Measurements from ENCODE around the gene ANTXRL. TPM values are rescaled to one million over a fixed set of nuclear protein-coding genes. Genes with fewer than 3 reads are reported as not detected.
"Not testable (repeated sequence)": the region's sequence is repeated elsewhere in the genome, so short reads cannot be mapped to it uniquely, and the experiment has no call there.

Gene ANTXRL
- total RNA-seq, 1 experiment from 2014 or later: not detected

DNA sequence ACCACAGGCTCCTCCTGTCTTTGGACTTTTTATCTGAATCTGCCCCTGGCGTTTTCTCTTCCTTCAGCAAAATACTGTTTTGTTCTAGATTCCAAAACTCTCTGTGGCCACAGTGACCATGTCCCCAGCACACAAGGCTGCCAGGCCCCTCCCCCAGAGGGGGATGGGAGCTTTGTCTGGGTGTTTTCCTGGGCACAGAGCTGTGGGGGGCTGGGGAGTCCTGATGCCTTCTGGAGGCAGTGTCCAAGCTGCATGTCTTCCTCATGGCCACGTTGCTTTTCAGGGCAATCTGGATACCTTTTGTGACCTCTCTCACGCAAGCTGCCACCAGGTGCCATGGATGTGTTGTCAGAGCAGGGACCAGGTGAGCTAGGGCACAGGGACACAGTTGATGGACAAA lies 26.2 kb downstream of the ANTXRL start:
- Mint-ChIP-seq H3K4me1 (ENCODE audit: insufficient read depth, unreplicated experiment) (peaks cover 4% of the 10 kb centered on the region), H3K27me3 (ENCODE audit: insufficient read depth, unreplicated experiment) (no peaks in the 10 kb centered on the region), H3K36me3 (ENCODE audit: insufficient read depth, unreplicated experiment) (no peaks in the 10 kb centered on the region), H3K27ac (ENCODE audit: low read depth, unreplicated experiment) (no peak overlapping the region), H3K9me3 (ENCODE audit: unreplicated experiment) (no peaks in the 10 kb centered on the region), H3K4me3 (ENCODE audit: unreplicated experiment) (no peak overlapping the region)
- DNase-seq (ENCODE audit: unreplicated experiment): no peak
- CTCF ChIA-PET: no interaction called here
- BruUV-seq (replicated peaks): no TSS peak
- intact Hi-C loops (cut with micrococcal nuclease): no loop called here
- TF ChIP-seq, protein P1, sequence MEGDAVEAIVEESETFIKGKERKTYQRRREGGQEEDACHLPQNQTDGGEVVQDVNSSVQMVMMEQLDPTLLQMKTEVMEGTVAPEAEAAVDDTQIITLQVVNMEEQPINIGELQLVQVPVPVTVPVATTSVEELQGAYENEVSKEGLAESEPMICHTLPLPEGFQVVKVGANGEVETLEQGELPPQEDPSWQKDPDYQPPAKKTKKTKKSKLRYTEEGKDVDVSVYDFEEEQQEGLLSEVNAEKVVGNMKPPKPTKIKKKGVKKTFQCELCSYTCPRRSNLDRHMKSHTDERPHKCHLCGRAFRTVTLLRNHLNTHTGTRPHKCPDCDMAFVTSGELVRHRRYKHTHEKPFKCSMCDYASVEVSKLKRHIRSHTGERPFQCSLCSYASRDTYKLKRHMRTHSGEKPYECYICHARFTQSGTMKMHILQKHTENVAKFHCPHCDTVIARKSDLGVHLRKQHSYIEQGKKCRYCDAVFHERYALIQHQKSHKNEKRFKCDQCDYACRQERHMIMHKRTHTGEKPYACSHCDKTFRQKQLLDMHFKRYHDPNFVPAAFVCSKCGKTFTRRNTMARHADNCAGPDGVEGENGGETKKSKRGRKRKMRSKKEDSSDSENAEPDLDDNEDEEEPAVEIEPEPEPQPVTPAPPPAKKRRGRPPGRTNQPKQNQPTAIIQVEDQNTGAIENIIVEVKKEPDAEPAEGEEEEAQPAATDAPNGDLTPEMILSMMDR (IDR thresholded peaks at IDR 0.05; ENCODE audit: unreplicated experiment): no peak
- POLR2A ChIA-PET: no interaction called here

DNA sequence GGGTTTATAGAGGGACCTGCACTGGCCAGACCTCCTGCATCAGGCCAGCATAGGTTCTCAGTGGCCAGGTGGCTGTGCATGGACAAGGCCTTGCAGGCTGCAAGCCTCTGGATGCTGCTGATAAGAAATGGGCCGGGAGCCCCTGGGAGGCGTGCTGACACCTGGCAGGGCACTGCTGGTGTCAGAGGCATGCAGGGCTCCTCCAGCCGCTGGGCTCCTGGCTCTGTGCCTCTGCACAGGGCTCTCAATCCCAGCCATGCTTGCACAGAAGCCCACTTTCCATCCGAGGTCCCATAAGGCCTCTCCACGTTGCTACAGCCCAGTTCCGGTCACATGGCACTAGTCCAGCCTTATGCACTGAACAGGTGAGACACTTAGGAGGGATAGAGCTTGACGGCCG lies 27.3 kb downstream of the ANTXRL start:
- H3K4me3 Mint-ChIP-seq (ENCODE audit: unreplicated experiment): no peak overlapping the region
- no peaks in the 10 kb centered on the region for H3K9me3 Mint-ChIP-seq (ENCODE audit: unreplicated experiment)
- no peak for DNase-seq (ENCODE audit: unreplicated experiment)
- TF ChIP-seq, protein P1 (IDR thresholded peaks at IDR 0.05; ENCODE audit: unreplicated experiment): no peak
- intact Hi-C loops (cut with micrococcal nuclease): no loop called here
- ChIA-PET POLR2A (no interaction called here), CTCF (no interaction called here)
- no peaks in the 10 kb centered on the region for H3K27me3 Mint-ChIP-seq (ENCODE audit: insufficient read depth, unreplicated experiment)
- no peak overlapping the region for H3K27ac Mint-ChIP-seq (ENCODE audit: low read depth, unreplicated experiment)
- peaks cover 4% of the 10 kb centered on the region for H3K4me1 Mint-ChIP-seq (ENCODE audit: insufficient read depth, unreplicated experiment)
- H3K36me3 Mint-ChIP-seq (ENCODE audit: insufficient read depth, unreplicated experiment): no peaks in the 10 kb centered on the region
- no TSS peak for BruUV-seq (replicated peaks)

DNA sequence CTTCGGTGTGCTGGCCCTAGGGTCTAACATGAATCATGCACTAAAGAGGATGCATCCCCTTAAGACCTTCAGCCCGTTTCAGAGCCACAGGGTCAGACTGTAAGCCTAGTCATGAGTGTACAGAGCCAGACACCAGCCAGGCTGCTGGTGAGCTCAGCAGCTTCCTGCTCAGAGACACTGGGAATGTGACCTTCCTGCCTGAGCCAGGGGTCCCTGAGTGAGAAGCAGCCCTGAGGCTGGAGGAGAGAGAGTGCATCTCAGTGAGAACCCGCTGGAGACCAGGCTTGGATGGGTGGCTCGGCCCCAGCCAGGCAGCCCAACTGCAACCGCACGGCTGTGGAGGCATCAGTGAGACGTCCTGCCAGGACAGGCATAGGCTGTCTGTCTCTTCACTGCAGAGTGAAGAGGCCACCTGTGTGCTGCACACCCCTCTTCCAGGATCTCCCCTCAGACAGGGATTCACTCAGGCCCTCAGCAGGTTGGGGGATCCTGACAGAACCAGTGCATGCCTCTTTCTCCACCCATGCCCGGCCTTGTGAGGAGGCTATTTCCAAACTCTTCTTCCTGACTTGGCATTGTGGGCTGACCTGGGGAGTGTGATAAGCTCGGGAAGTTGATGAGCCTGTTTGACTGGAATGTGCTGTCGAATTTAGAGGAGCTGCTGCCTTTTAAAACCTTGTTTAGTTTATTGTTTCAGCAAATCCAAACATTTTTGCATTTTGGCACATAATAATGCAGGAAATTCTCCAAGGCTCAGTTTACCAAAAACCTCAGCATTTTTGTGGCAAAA lies 28.5 kb downstream of the ANTXRL start:
- POLR2A ChIA-PET; H3K4me1 Mint-ChIP-seq (ENCODE audit: insufficient read depth, unreplicated experiment); H3K27ac Mint-ChIP-seq (ENCODE audit: low read depth, unreplicated experiment); DNase-seq (ENCODE audit: unreplicated experiment); H3K9me3 Mint-ChIP-seq (ENCODE audit: unreplicated experiment); CTCF ChIA-PET; H3K4me3 Mint-ChIP-seq (ENCODE audit: unreplicated experiment); intact Hi-C loops (cut with micrococcal nuclease); H3K27me3 Mint-ChIP-seq (ENCODE audit: insufficient read depth, unreplicated experiment); H3K36me3 Mint-ChIP-seq (ENCODE audit: insufficient read depth, unreplicated experiment); BruUV-seq (replicated peaks): not testable (repeated sequence)

DNA sequence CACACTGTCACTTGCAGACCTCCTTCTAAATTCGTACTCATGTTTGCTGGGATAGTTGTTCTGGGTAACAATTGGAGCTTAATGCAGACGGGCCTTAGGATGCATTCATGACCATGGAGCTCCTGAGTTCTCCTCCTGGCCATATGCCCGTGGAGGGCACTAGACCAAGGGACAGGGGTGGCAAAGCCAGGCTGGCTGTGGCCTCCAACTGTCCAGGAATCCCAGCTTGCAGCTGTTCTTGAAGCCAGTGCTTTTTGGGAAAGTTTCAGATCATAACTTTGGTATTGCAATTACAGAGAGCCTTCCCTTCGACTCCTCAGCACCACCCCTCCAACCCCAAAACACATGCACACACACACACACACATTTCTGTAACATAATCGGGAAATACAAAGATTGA lies 30.6 kb downstream of the ANTXRL start:
- no peak for DNase-seq (ENCODE audit: unreplicated experiment)
- TF ChIP-seq, protein P1 (IDR thresholded peaks at IDR 0.05; ENCODE audit: unreplicated experiment): no peak
- Mint-ChIP-seq H3K27me3 (ENCODE audit: insufficient read depth, unreplicated experiment) (no peaks in the 10 kb centered on the region), H3K9me3 (ENCODE audit: unreplicated experiment) (no peaks in the 10 kb centered on the region), H3K27ac (ENCODE audit: low read depth, unreplicated experiment) (no peak overlapping the region), H3K36me3 (ENCODE audit: insufficient read depth, unreplicated experiment) (no peaks in the 10 kb centered on the region), H3K4me1 (ENCODE audit: insufficient read depth, unreplicated experiment) (no peaks in the 10 kb centered on the region), H3K4me3 (ENCODE audit: unreplicated experiment) (no peak overlapping the region)
- ChIA-PET CTCF (no interaction called here), POLR2A (no interaction called here)
- intact Hi-C loops (cut with micrococcal nuclease): no loop called here
- no TSS peak for BruUV-seq (replicated peaks)

Data from MCF 10A (cell line).